PC-3 (cell line): ENCODE results near the gene SCN10A. TPM values are rescaled to one million over a fixed set of nuclear protein-coding genes. Genes with fewer than 3 reads are reported as not detected.

Source experiments
- ATAC-seq: fragments of 200-7000 bp; cut with Tn5 transposase; 2 replicates; pipeline ENCODE4 v1.9.1; 2020; ENCODE audit warnings: mild to moderate bottlenecking, moderate library complexity
- BruUV-seq: library from RNA; stranded (reverse); fragments of 400-500 nt; replicated peaks from 2 replicates; lab custom pipeline; 2021; lab: Mats Ljungman, UMichigan
- CTCF ChIA-PET: fragments of 300-600 bp; sonication (Branson Sonifier 250); formaldehyde crosslinking; loops from one replicate; lab custom pipeline; 2022; ENCODE audit warnings: antibody characterized with exemption; lab: Charles Lee
- POLR2A ChIA-PET: fragments of 300-600 bp; sonication (Branson Sonifier 250); formaldehyde crosslinking; loops from one replicate; lab custom pipeline; 2022; ENCODE audit warnings: antibody characterized with exemption; ENCODE audit not compliant: unreplicated experiment; lab: Charles Lee
- DNase-seq: peaks from one replicate; pipeline ENCODE4 v3.0.0-alpha.2; 2015
- H2AFZ ChIP-seq: fragments of 300-600 bp; sonication (generic); 2 replicates; pipeline ENCODE4 v1.6.0; 2016; ENCODE audit warnings: antibody characterized with exemption, low read length
- H3F3A ChIP-seq: fragments of 300-600 bp; sonication (generic); one replicate; pipeline ENCODE4 v1.6.0; 2017; ENCODE audit warnings: antibody characterized with exemption, low read length, control low read depth, mild to moderate bottlenecking; ENCODE audit not compliant: unreplicated experiment
- H3K27ac ChIP-seq: fragments of 300-600 bp; sonication (generic); 2 replicates; pipeline ENCODE4 v1.5.1; 2016; ENCODE audit warnings: mild to moderate bottlenecking, low read length
- H3K27me3 ChIP-seq: fragments of 300-600 bp; sonication (generic); 2 replicates; pipeline ENCODE4 v1.6.1; 2016; ENCODE audit warnings: low read length, mixed read lengths
- H3K36me3 ChIP-seq: fragments of 300-600 bp; sonication (generic); 2 replicates; pipeline ENCODE4 v1.6.1; 2016; ENCODE audit warnings: low read depth, mixed run types, low read length, mixed read lengths
- H3K4me1 ChIP-seq: fragments of 300-600 bp; sonication (generic); 2 replicates; pipeline ENCODE4 v1.5.1; 2016; ENCODE audit warnings: low read length; ENCODE audit not compliant: insufficient read depth
- H3K4me2 ChIP-seq: fragments of 300-600 bp; sonication (generic); 2 replicates; pipeline ENCODE4 v1.6.0; 2016; ENCODE audit warnings: low read length
- H3K4me3 ChIP-seq: fragments of 300-600 bp; sonication (generic); 2 replicates; pipeline ENCODE4 v1.5.1; 2016; ENCODE audit warnings: mild to moderate bottlenecking, low read length, mixed read lengths
- H3K79me2 ChIP-seq: fragments of 300-600 bp; sonication (generic); 2 replicates; pipeline ENCODE4 v1.6.1; 2017; ENCODE audit warnings: low read length, mixed read lengths
- H3K9ac ChIP-seq: fragments of 300-600 bp; sonication (generic); 2 replicates; pipeline ENCODE4 v1.6.0; 2016; ENCODE audit warnings: mild to moderate bottlenecking, low read length
- H3K9me2 ChIP-seq: fragments of 300-600 bp; sonication (generic); replicated peaks from 2 replicates; pipeline ENCODE4 v1.6.1; 2016; ENCODE audit warnings: mixed run types, low read length, mixed read lengths
- H3K9me3 ChIP-seq: fragments of 300-600 bp; sonication (generic); 2 replicates; pipeline ENCODE4 v1.6.1; 2016; ENCODE audit warnings: low read length, mixed read lengths
- H4K20me1 ChIP-seq: fragments of 300-600 bp; sonication (generic); 2 replicates; pipeline ENCODE4 v1.6.1; 2016; ENCODE audit warnings: low read length, mixed read lengths
- CTCF ChIP-seq: fragments of 300-600 bp; sonication (generic); conservative IDR thresholded peaks from 2 replicates; pipeline ENCODE4 v1.5.1; 2017; ENCODE audit warnings: antibody characterized with exemption, low read depth, mild to moderate bottlenecking, low read length
- EZH2 ChIP-seq: fragments of 300-600 bp; sonication (generic); IDR thresholded peaks from one replicate; pipeline ENCODE4 v1.6.1; 2017; ENCODE audit warnings: antibody characterized with exemption, mild to moderate bottlenecking, low read length; ENCODE audit not compliant: unreplicated experiment
- EZH2phosphoT487 ChIP-seq: fragments of 300-600 bp; sonication (generic); IDR thresholded peaks from 2 replicates; pipeline ENCODE4 v1.6.1; 2018; ENCODE audit warnings: mild to moderate bottlenecking, antibody characterized with exemption, low read length, borderline replicate concordance
- intact Hi-C: fragments of 100-400 bp; cut with micrococcal nuclease; formaldehyde crosslinking; loops from 2 replicates; pipeline ENCODE4 v1.9.0; 2023
- total RNA-seq: library from RNA; depleted of rRNA; stranded (reverse); fragments of >200 nt; gene quantifications from 2 replicates; pipeline ENCODE4 v1.2.3, GENCODE V29; 2014

The SCN10A gene
- total RNA-seq, 1 experiment from 2014 or later, result not detected

GRCh38 chr3:38717355-38718240 is 98.4 kb downstream of the SCN10A start:
- no peak overlapping the region for H3K27ac ChIP-seq
- TF ChIP-seq CTCF (no peak), EZH2 (no peak)
- no peak overlapping the region for H3K4me2 ChIP-seq
- ChIA-PET CTCF (no interaction called here), POLR2A (no interaction called here)
- no peaks in the 10 kb centered on the region for H3F3A ChIP-seq
- H3K4me1 ChIP-seq, result no peaks in the 10 kb centered on the region
- H3K9me3 ChIP-seq, result no peaks in the 10 kb centered on the region
- intact Hi-C loops, result no loop called here
- ATAC-seq (no peak), DNase-seq (no peak)
- no peaks in the 10 kb centered on the region for H3K9me2 ChIP-seq
- H3K4me3 ChIP-seq, result no peak overlapping the region
- BruUV-seq, result no TSS peak
- H3K27me3 ChIP-seq, result peaks cover 52% of the 10 kb centered on the region
- no peaks in the 10 kb centered on the region for H4K20me1 ChIP-seq
- no peaks in the 10 kb centered on the region for H3K79me2 ChIP-seq
- H3K36me3 ChIP-seq, result no peaks in the 10 kb centered on the region
- H2AFZ ChIP-seq, result no peak overlapping the region
- no peak overlapping the region for H3K9ac ChIP-seq

GRCh38 chr3:38713121-38713520 is 102.9 kb downstream of the SCN10A start:
- Histone ChIP-seq H4K20me1 (no peaks in the 10 kb centered on the region), H3K27me3 (peaks cover 47% of the 10 kb centered on the region), H3K4me3 (no peak overlapping the region), H3F3A (no peaks in the 10 kb centered on the region), H2AFZ (no peak overlapping the region), H3K9me2 (no peaks in the 10 kb centered on the region), H3K27ac (no peak overlapping the region), H3K9ac (no peak overlapping the region), H3K36me3 (no peaks in the 10 kb centered on the region), H3K9me3 (no peaks in the 10 kb centered on the region), H3K79me2 (no peaks in the 10 kb centered on the region), H3K4me2 (no peak overlapping the region), H3K4me1 (no peaks in the 10 kb centered on the region)
- intact Hi-C loops, result no loop called here
- TF ChIP-seq CTCF (no peak), EZH2phosphoT487 (no peak), EZH2 (no peak)
- DNase-seq (no peak), ATAC-seq (no peak)
- ChIA-PET POLR2A (no interaction called here), CTCF (no interaction called here)
- no TSS peak for BruUV-seq

- DNase-seq (no peak), ATAC-seq (no peak)
- H3K27me3 ChIP-seq, result peaks cover 42% of the 10 kb centered on the region
- intact Hi-C loops, result no loop called here
- POLR2A ChIA-PET, result no interaction called here
- no peaks in the 10 kb centered on the region for H3K4me1 ChIP-seq
- no TSS peak for BruUV-seq
- H3K36me3 ChIP-seq, result no peaks in the 10 kb centered on the region
- H3K27ac ChIP-seq, result no peak overlapping the region
- no peaks in the 10 kb centered on the region for H3F3A ChIP-seq
- no peak overlapping the region for H3K9ac ChIP-seq
- no peaks in the 10 kb centered on the region for H3K79me2 ChIP-seq
- no peak overlapping the region for H3K4me3 ChIP-seq
- H2AFZ ChIP-seq, result no peak overlapping the region
- CTCF ChIA-PET, result no interaction called here
- no peak for TF ChIP-seq EZH2
- TF ChIP-seq EZH2phosphoT487, result no peak
- no peak for TF ChIP-seq CTCF
- H3K9me2 ChIP-seq, result no peaks in the 10 kb centered on the region
- H3K9me3 ChIP-seq, result no peaks in the 10 kb centered on the region
- H4K20me1 ChIP-seq, result no peaks in the 10 kb centered on the region
- H3K4me2 ChIP-seq, result no peak overlapping the region
Measured at GRCh38 chr3:38711321-38711720, 104.7 kb downstream of the SCN10A start.
